HEK293 (cell line): ENCODE data around the gene CWC22.
"Not testable (repeated sequence)": the region's sequence is repeated elsewhere in the genome, so short reads cannot be mapped to it uniquely, and the experiment has no call there.

Source experiments
- CTCF ChIA-PET: fragments of 350-600 bp; formaldehyde crosslinking; extraction: SDS; loops from one replicate; lab custom pipeline; 2021; ENCODE audit warnings: antibody characterized with exemption; lab: Yijun Ruan, JAX
- POLR2A ChIA-PET: fragments of 300-600 bp; formaldehyde crosslinking; extraction: SDS; loops from one replicate; lab custom pipeline; 2020; ENCODE audit warnings: antibody characterized with exemption, inconsistent platforms; lab: Yijun Ruan, JAX
- H3K27ac ChIP-seq: fragments of 200-500 bp; sonication (Bioruptor generic); 2 replicates; pipeline ENCODE4 v1.5.1; 2014; ENCODE audit warnings: low read depth, low read length, control low read depth, inconsistent platforms; ENCODE audit errors: extremely low read depth
- H3K36me3 ChIP-seq, 2 experiments: fragments of 200-500 bp in 1 of 2; sonication (Bioruptor generic) in 1 of 2; 1 replicate in 1 of 2; 2 replicates in 1 of 2; pipeline ENCODE4 v1.5.1; 2014 to 2017; ENCODE audit warnings: inconsistent platforms in 2 of 2, low read length in 2 of 2; ENCODE audit not compliant: control insufficient read depth in 2 of 2, insufficient read depth in 1 of 2
- H3K4me1 ChIP-seq: fragments of 200-500 bp; sonication (Bioruptor generic); 2 replicates; pipeline ENCODE4 v1.5.1; 2014; ENCODE audit warnings: mild to moderate bottlenecking, low read length, inconsistent platforms; ENCODE audit not compliant: control insufficient read depth, insufficient read depth
- H3K4me3 ChIP-seq: 2 replicates; pipeline ENCODE4 v1.5.1; 2011; ENCODE audit warnings: low read depth, mild to moderate bottlenecking, control low read depth, low read length, moderate library complexity
- H3K9me3 ChIP-seq: fragments of 200-500 bp; sonication (Bioruptor generic); 2 replicates; pipeline ENCODE4 v1.5.1; 2014; ENCODE audit warnings: low read depth, low read length, inconsistent platforms; ENCODE audit not compliant: control insufficient read depth, insufficient read depth
- IKZF3 ChIP-seq: fragments of 450-650 bp; IDR thresholded peaks from 2 replicates; pipeline ENCODE4 v1.5.0; 2018; ENCODE audit warnings: missing biosample characterization, mild to moderate bottlenecking, missing genetic modification characterization, moderate library complexity
- MYNN ChIP-seq: fragments of 450-650 bp; formaldehyde crosslinking; IDR thresholded peaks from 2 replicates; pipeline ENCODE4 v1.5.1; 2016; ENCODE audit warnings: missing biosample characterization, missing genetic modification characterization, borderline replicate concordance
- WT1 ChIP-seq: fragments of 450-650 bp; formaldehyde crosslinking; IDR thresholded peaks from 2 replicates; pipeline ENCODE4 v1.5.1; 2016; ENCODE audit warnings: missing biosample characterization, missing genetic modification characterization
- ZBTB26 ChIP-seq: fragments of 450-650 bp; formaldehyde crosslinking; optimal IDR thresholded peaks from 2 replicates; pipeline ENCODE3; 2016; ENCODE audit warnings: missing biosample characterization, mild to moderate bottlenecking, missing genetic modification characterization
- ZEB2 ChIP-seq: fragments of 450-650 bp; formaldehyde crosslinking; IDR thresholded peaks from 2 replicates; pipeline ENCODE4 v1.5.1; 2016; ENCODE audit warnings: missing biosample characterization, missing genetic modification characterization
- ZNF140 ChIP-seq: fragments of 450-650 bp; formaldehyde crosslinking; IDR thresholded peaks from 2 replicates; pipeline ENCODE4 v1.5.1; 2016; ENCODE audit warnings: missing biosample characterization, missing genetic modification characterization
- ZNF146 ChIP-seq: fragments of 450-650 bp; formaldehyde crosslinking; IDR thresholded peaks from 2 replicates; pipeline ENCODE4 v1.5.1; 2016; ENCODE audit warnings: missing biosample characterization, missing genetic modification characterization
- ZNF23 ChIP-seq: fragments of 450-650 bp; formaldehyde crosslinking; IDR thresholded peaks from 2 replicates; pipeline ENCODE4 v1.5.1; 2016; ENCODE audit warnings: missing biosample characterization, missing genetic modification characterization, borderline replicate concordance
- ZNF433 ChIP-seq: fragments of 450-650 bp; formaldehyde crosslinking; IDR thresholded peaks from 2 replicates; pipeline ENCODE4 v1.5.1; 2016; ENCODE audit warnings: missing biosample characterization, missing genetic modification characterization, low read depth
- ZNF521 ChIP-seq: fragments of 450-650 bp; formaldehyde crosslinking; IDR thresholded peaks from 2 replicates; pipeline ENCODE4 v1.5.1; 2017; ENCODE audit warnings: missing biosample characterization, mild to moderate bottlenecking, missing genetic modification characterization
- ZNF692 ChIP-seq: fragments of 450-650 bp; formaldehyde crosslinking; IDR thresholded peaks from 2 replicates; pipeline ENCODE4 v1.5.1; 2016; ENCODE audit warnings: missing biosample characterization, missing genetic modification characterization
- ZNF785 ChIP-seq: fragments of 450-650 bp; formaldehyde crosslinking; IDR thresholded peaks from 2 replicates; pipeline ENCODE4 v1.5.1; 2016; ENCODE audit warnings: missing biosample characterization, missing genetic modification characterization
- ZSCAN16 ChIP-seq: fragments of 450-650 bp; formaldehyde crosslinking; IDR thresholded peaks from 2 replicates; pipeline ENCODE4 v1.5.1; 2016; ENCODE audit warnings: missing biosample characterization, missing genetic modification characterization
- ZSCAN5A ChIP-seq: fragments of 450-650 bp; formaldehyde crosslinking; IDR thresholded peaks from 2 replicates; pipeline ENCODE4 v1.5.1; 2016; ENCODE audit warnings: missing biosample characterization, missing genetic modification characterization
- TF ChIP-seq, protein P1 (sequence below): fragments of 450-650 bp; formaldehyde crosslinking; IDR thresholded peaks from 2 replicates; pipeline ENCODE4 v1.5.1; 2017; ENCODE audit warnings: missing biosample characterization, missing genetic modification characterization
- TF ChIP-seq, protein P2 (sequence below): fragments of 450-650 bp; formaldehyde crosslinking; IDR thresholded peaks from 2 replicates; pipeline ENCODE4 v1.5.1; 2016; ENCODE audit warnings: missing biosample characterization, missing genetic modification characterization
- TF ChIP-seq, protein P3 (sequence below): fragments of 450-650 bp; IDR thresholded peaks from 2 replicates; pipeline ENCODE4 v1.5.1; 2018; ENCODE audit warnings: missing biosample characterization, mild to moderate bottlenecking, missing genetic modification characterization

CWC22 gene

DNA sequence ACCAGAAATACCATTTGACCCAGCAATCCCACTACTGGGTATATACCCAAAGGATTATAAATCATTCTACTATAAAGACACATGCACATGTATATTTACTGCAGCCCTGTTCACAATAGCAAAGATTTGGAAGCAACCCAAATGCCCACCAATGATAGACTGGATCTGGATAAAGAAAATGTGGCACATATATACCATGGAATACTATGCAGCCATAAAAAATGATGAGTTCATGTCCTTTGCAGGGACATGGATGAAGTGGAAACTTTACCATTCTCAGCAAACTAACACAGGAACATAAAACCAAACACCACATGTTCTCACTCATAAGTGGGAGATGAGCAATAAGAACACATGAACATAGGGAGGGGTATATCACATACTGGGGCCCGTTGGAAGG lies 47.5 kb upstream of the CWC22 start:
- H3K27ac ChIP-seq, H3K36me3 ChIP-seq, H3K4me1 ChIP-seq, POLR2A ChIA-PET, H3K4me3 ChIP-seq, H3K9me3 ChIP-seq, CTCF ChIA-PET: not testable (repeated sequence)
- TF ChIP-seq ZNF146 (tag by site-specific recombination), result peak; percentile 67

- H3K36me3 ChIP-seq, result no peaks in the 10 kb centered on the region
- no peaks in the 10 kb centered on the region for H3K9me3 ChIP-seq
- no peak overlapping the region for H3K4me3 ChIP-seq
- ChIA-PET POLR2A (no interaction called here), CTCF (no interaction called here)
- TF ChIP-seq, protein P1, sequence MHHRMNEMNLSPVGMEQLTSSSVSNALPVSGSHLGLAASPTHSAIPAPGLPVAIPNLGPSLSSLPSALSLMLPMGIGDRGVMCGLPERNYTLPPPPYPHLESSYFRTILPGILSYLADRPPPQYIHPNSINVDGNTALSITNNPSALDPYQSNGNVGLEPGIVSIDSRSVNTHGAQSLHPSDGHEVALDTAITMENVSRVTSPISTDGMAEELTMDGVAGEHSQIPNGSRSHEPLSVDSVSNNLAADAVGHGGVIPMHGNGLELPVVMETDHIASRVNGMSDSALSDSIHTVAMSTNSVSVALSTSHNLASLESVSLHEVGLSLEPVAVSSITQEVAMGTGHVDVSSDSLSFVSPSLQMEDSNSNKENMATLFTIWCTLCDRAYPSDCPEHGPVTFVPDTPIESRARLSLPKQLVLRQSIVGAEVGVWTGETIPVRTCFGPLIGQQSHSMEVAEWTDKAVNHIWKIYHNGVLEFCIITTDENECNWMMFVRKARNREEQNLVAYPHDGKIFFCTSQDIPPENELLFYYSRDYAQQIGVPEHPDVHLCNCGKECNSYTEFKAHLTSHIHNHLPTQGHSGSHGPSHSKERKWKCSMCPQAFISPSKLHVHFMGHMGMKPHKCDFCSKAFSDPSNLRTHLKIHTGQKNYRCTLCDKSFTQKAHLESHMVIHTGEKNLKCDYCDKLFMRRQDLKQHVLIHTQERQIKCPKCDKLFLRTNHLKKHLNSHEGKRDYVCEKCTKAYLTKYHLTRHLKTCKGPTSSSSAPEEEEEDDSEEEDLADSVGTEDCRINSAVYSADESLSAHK (tag by site-specific recombination), result no peak
- no peaks in the 10 kb centered on the region for H3K4me1 ChIP-seq
- no peak overlapping the region for H3K27ac ChIP-seq
Observed at GRCh38 chr2:180050246-180050645, 43.1 kb upstream of the CWC22 start.

DNA sequence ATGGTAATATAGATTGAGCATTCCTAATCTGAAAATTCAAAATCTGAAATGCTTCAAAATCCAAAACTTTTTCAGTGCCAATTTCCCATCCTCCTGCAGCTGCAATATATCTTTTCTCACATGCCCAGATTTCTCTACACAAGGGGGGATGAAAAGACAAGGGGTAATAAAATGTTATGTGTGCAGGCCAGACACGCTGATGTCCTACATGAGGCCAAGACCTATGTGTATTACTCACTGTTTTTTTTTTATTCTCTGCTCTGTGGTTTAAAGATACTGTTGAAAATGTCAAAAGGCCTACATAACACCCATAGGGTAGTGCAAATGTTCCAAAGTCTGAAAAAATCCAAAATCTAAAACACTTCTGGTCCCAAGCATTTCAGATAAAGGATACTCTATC lies 41.2 kb upstream of the CWC22 start:
- POLR2A ChIA-PET, result no interaction called here
- H3K4me3 ChIP-seq, result no peak overlapping the region
- CTCF ChIA-PET, result no interaction called here
- H3K36me3 ChIP-seq, result no peaks in the 10 kb centered on the region
- TF ChIP-seq ZSCAN5A (tag by site-specific recombination), result no peak
- no peak for TF ChIP-seq ZNF140 (tag by site-specific recombination)
- no peak for TF ChIP-seq ZNF23 (tag by site-specific recombination)
- TF ChIP-seq, protein P2, sequence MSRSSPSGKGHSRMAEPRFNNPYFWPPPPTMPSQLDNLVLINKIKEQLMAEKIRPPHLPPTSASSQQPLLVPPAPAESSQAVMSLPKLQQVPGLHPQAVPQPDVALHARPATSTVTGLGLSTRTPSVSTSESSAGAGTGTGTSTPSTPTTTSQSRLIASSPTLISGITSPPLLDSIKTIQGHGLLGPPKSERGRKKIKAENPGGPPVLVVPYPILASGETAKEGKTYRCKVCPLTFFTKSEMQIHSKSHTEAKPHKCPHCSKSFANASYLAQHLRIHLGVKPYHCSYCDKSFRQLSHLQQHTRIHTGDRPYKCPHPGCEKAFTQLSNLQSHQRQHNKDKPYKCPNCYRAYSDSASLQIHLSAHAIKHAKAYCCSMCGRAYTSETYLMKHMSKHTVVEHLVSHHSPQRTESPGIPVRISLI (tag by site-specific recombination), result no peak
- TF ChIP-seq ZNF692 (tag by site-specific recombination), result no peak
- no peak for TF ChIP-seq ZEB2
- TF ChIP-seq ZNF785 (tag by site-specific recombination), result no peak
- TF ChIP-seq ZNF521 (tag by site-specific recombination), result no peak
- no peak for TF ChIP-seq WT1
- TF ChIP-seq, protein P3, sequence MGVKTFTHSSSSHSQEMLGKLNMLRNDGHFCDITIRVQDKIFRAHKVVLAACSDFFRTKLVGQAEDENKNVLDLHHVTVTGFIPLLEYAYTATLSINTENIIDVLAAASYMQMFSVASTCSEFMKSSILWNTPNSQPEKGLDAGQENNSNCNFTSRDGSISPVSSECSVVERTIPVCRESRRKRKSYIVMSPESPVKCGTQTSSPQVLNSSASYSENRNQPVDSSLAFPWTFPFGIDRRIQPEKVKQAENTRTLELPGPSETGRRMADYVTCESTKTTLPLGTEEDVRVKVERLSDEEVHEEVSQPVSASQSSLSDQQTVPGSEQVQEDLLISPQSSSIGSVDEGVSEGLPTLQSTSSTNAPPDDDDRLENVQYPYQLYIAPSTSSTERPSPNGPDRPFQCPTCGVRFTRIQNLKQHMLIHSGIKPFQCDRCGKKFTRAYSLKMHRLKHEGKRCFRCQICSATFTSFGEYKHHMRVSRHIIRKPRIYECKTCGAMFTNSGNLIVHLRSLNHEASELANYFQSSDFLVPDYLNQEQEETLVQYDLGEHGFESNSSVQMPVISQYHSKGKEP, result no peak
- no peak for TF ChIP-seq MYNN (tag by site-specific recombination)
- TF ChIP-seq IKZF3 (tag by site-specific recombination), result no peak
- TF ChIP-seq ZNF433, result no peak
- no peak for TF ChIP-seq ZSCAN16 (tag by site-specific recombination)
- no peak for TF ChIP-seq ZBTB26 (tag by site-specific recombination)
- no peak overlapping the region for H3K27ac ChIP-seq
- no peaks in the 10 kb centered on the region for H3K4me1 ChIP-seq
- no peaks in the 10 kb centered on the region for H3K9me3 ChIP-seq
